ENCODE results near the gene LHFPL6. TPM values are rescaled to one million over a fixed set of nuclear protein-coding genes. Genes with fewer than 3 reads are reported as not detected.

The LHFPL6 gene
- total RNA-seq, 1 experiment from 2014 or later, result 25.7 TPM

- in situ Hi-C loops (cut with HindIII; ENCODE audit: low pct_unique_long_range_greater_than_20kb, low sequenced_read_pairs), result no loop called here
These were observed 141.2 kb downstream of the LHFPL6 start for GRCh38 chr13:39461685-39462266.

GRCh38 chr13:39457274-39457673 is 145.7 kb downstream of the LHFPL6 start:
- Histone ChIP-seq H3K27ac (ENCODE audit: low read length) (no peak overlapping the region), H3K9me3 (ENCODE audit: control insufficient read depth, insufficient read depth, low read depth, low read length) (no peaks in the 10 kb centered on the region), H3K4me3 (ENCODE audit: low read depth in 2 of 2, low read length in 2 of 2) (no peak overlapping the region), H3K27me3 (ENCODE audit: control insufficient read depth, insufficient read depth, low read length) (no peaks in the 10 kb centered on the region), H3K36me3 (ENCODE audit: control insufficient read depth, insufficient read depth, low read length) (no peaks in the 10 kb centered on the region), H3K4me1 (ENCODE audit: control insufficient read depth, insufficient read depth, low read length) (no peaks in the 10 kb centered on the region)
- BruUV-seq (replicated peaks), result no TSS peak
- ATAC-seq (no peak), DNase-seq (ENCODE audit: low read depth, low spot score) (no peak)
- ChIA-PET POLR2A (no interaction called here), CTCF (no interaction called here)
- in situ Hi-C loops (cut with HindIII; ENCODE audit: low pct_unique_long_range_greater_than_20kb, low sequenced_read_pairs) (no loop called here), intact Hi-C loops (cut with micrococcal nuclease; ENCODE audit: unreplicated experiment) (no loop called here)
- TF ChIP-seq, protein P1, sequence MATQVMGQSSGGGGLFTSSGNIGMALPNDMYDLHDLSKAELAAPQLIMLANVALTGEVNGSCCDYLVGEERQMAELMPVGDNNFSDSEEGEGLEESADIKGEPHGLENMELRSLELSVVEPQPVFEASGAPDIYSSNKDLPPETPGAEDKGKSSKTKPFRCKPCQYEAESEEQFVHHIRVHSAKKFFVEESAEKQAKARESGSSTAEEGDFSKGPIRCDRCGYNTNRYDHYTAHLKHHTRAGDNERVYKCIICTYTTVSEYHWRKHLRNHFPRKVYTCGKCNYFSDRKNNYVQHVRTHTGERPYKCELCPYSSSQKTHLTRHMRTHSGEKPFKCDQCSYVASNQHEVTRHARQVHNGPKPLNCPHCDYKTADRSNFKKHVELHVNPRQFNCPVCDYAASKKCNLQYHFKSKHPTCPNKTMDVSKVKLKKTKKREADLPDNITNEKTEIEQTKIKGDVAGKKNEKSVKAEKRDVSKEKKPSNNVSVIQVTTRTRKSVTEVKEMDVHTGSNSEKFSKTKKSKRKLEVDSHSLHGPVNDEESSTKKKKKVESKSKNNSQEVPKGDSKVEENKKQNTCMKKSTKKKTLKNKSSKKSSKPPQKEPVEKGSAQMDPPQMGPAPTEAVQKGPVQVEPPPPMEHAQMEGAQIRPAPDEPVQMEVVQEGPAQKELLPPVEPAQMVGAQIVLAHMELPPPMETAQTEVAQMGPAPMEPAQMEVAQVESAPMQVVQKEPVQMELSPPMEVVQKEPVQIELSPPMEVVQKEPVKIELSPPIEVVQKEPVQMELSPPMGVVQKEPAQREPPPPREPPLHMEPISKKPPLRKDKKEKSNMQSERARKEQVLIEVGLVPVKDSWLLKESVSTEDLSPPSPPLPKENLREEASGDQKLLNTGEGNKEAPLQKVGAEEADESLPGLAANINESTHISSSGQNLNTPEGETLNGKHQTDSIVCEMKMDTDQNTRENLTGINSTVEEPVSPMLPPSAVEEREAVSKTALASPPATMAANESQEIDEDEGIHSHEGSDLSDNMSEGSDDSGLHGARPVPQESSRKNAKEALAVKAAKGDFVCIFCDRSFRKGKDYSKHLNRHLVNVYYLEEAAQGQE (IDR thresholded peaks at IDR 0.05; ENCODE audit: insufficient read depth in 1 of 2, low read depth in 2 of 2, low read length in 1 of 2), result no peak
- TF ChIP-seq SIN3A (IDR thresholded peaks at IDR 0.05; ENCODE audit: borderline replicate concordance, insufficient read depth, low read depth, low read length), result no peak
- TF ChIP-seq TCF7L2 (IDR thresholded peaks at IDR 0.05; ENCODE audit: low read depth, low read length), result no peak
- no peak for TF ChIP-seq POLR2AphosphoS5 (IDR thresholded peaks at IDR 0.05; ENCODE audit: low read depth, low read length)
- TF ChIP-seq, protein P2, sequence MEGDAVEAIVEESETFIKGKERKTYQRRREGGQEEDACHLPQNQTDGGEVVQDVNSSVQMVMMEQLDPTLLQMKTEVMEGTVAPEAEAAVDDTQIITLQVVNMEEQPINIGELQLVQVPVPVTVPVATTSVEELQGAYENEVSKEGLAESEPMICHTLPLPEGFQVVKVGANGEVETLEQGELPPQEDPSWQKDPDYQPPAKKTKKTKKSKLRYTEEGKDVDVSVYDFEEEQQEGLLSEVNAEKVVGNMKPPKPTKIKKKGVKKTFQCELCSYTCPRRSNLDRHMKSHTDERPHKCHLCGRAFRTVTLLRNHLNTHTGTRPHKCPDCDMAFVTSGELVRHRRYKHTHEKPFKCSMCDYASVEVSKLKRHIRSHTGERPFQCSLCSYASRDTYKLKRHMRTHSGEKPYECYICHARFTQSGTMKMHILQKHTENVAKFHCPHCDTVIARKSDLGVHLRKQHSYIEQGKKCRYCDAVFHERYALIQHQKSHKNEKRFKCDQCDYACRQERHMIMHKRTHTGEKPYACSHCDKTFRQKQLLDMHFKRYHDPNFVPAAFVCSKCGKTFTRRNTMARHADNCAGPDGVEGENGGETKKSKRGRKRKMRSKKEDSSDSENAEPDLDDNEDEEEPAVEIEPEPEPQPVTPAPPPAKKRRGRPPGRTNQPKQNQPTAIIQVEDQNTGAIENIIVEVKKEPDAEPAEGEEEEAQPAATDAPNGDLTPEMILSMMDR (IDR thresholded peaks at IDR 0.05), result no peak

More at GRCh38 chr13:39461685-39462266, 141.2 kb downstream of the LHFPL6 start:
- H3K27me3 ChIP-seq (ENCODE audit: control insufficient read depth, insufficient read depth, low read length), result no peaks in the 10 kb centered on the region
- intact Hi-C loops (cut with micrococcal nuclease; ENCODE audit: unreplicated experiment), result no loop called here
- CTCF ChIA-PET, result no interaction called here
- no peaks in the 10 kb centered on the region for H3K9me3 ChIP-seq (ENCODE audit: control insufficient read depth, insufficient read depth, low read depth, low read length)
- ATAC-seq, result no peak
- no peak for DNase-seq (ENCODE audit: low read depth, low spot score)
- POLR2A ChIA-PET, result no interaction called here
- no peak overlapping the region for H3K4me3 ChIP-seq (ENCODE audit: low read depth in 2 of 2, low read length in 2 of 2)
- no TSS peak for BruUV-seq (replicated peaks)
- no peaks in the 10 kb centered on the region for H3K36me3 ChIP-seq (ENCODE audit: control insufficient read depth, insufficient read depth, low read length)
- H3K4me1 ChIP-seq (ENCODE audit: control insufficient read depth, insufficient read depth, low read length), result no peaks in the 10 kb centered on the region
- TF ChIP-seq SIN3A (IDR thresholded peaks at IDR 0.05; ENCODE audit: borderline replicate concordance, insufficient read depth, low read depth, low read length), result no peak
- no peak for TF ChIP-seq POLR2AphosphoS5 (IDR thresholded peaks at IDR 0.05; ENCODE audit: low read depth, low read length)
- no peak for TF ChIP-seq TCF7L2 (IDR thresholded peaks at IDR 0.05; ENCODE audit: low read depth, low read length)
- TF ChIP-seq, protein P1 (IDR thresholded peaks at IDR 0.05; ENCODE audit: insufficient read depth in 1 of 2, low read depth in 2 of 2, low read length in 1 of 2), result no peak
- TF ChIP-seq, protein P2 (IDR thresholded peaks at IDR 0.05), result no peak
- H3K27ac ChIP-seq (ENCODE audit: low read length), result no peak overlapping the region

Data from Panc1 (cell line).